ENCODE results near the gene ADAMTS7. TPM values are rescaled to one million over a fixed set of nuclear protein-coding genes. Genes with fewer than 3 reads are reported as not detected.
A peak's percentile ranks its signal among the peaks of the same experiment; 100 is the strongest.
"Not testable (repeated sequence)": the region's sequence is repeated elsewhere in the genome, so short reads cannot be mapped to it uniquely, and the experiment has no call there.

ADAMTS7 gene
- 0.45 TPM for polyA plus RNA-seq (2012; ENCODE audit: missing spikeins)

- DNase-seq (ENCODE audit: insufficient read length) (peak; percentile 91), FAIRE-seq (no peak)
Observed at GRCh38 chr15:78811124-78811824, at the start of gene ADAMTS7. TSS of gene ADAMTS7 (minus strand) at chr15:78811464. CDS start at chr15:78811220, 244 bp downstream.

GRCh38 chr15:78859971-78860719 is 48.9 kb upstream of the ADAMTS7 start:
- TF ChIP-seq POLR2A (IDR thresholded peaks at IDR 0.05; ENCODE audit: low read depth, low read length) (no peak), POLR2AphosphoS5 (IDR thresholded peaks at IDR 0.05; ENCODE audit: low read depth, low read length) (no peak), TAF1 (IDR thresholded peaks at IDR 0.05; ENCODE audit: borderline replicate concordance, low read depth, low read length) (no peak)
- DNase-seq (ENCODE audit: insufficient read length) (peak; percentile 59), FAIRE-seq (peak; percentile 36)

More at GRCh38 chr15:78811124-78811824, at the start of gene ADAMTS7:
- no peak for TF ChIP-seq POLR2A (IDR thresholded peaks at IDR 0.05; ENCODE audit: low read depth, low read length)
- no peak for TF ChIP-seq POLR2AphosphoS5 (IDR thresholded peaks at IDR 0.05; ENCODE audit: low read depth, low read length)
- no peak for TF ChIP-seq TAF1 (IDR thresholded peaks at IDR 0.05; ENCODE audit: borderline replicate concordance, low read depth, low read length)

- no peak for FAIRE-seq
- TF ChIP-seq POLR2A (IDR thresholded peaks at IDR 0.05; ENCODE audit: low read depth, low read length) = no peak
- TF ChIP-seq POLR2AphosphoS5 (IDR thresholded peaks at IDR 0.05; ENCODE audit: low read depth, low read length) = no peak
- no peak for TF ChIP-seq TAF1 (IDR thresholded peaks at IDR 0.05; ENCODE audit: borderline replicate concordance, low read depth, low read length)
- DNase-seq (ENCODE audit: insufficient read length) = no peak
Observed at GRCh38 chr15:78855746-78856145, 44.5 kb upstream of the ADAMTS7 start.

GRCh38 chr15:78854833-78855372 is 43.6 kb upstream of the ADAMTS7 start:
- TF ChIP-seq TAF1 (IDR thresholded peaks at IDR 0.05; ENCODE audit: borderline replicate concordance, low read depth, low read length) = no peak
- no peak for TF ChIP-seq POLR2AphosphoS5 (IDR thresholded peaks at IDR 0.05; ENCODE audit: low read depth, low read length)
- no peak for TF ChIP-seq POLR2A (IDR thresholded peaks at IDR 0.05; ENCODE audit: low read depth, low read length)
- FAIRE-seq (no peak), DNase-seq (ENCODE audit: insufficient read length) (no peak)

- FAIRE-seq (no peak), DNase-seq (ENCODE audit: insufficient read length) (no peak)
- TF ChIP-seq TAF1 (IDR thresholded peaks at IDR 0.05; ENCODE audit: borderline replicate concordance, low read depth, low read length) (no peak), POLR2A (IDR thresholded peaks at IDR 0.05; ENCODE audit: low read depth, low read length) (no peak), POLR2AphosphoS5 (IDR thresholded peaks at IDR 0.05; ENCODE audit: low read depth, low read length) (no peak)
Observed at GRCh38 chr15:78853500-78853899, 42.2 kb upstream of the ADAMTS7 start.

GRCh38 chr15:78850941-78851755 is 39.9 kb upstream of the ADAMTS7 start:
- no peak for DNase-seq (ENCODE audit: insufficient read length)
- TF ChIP-seq POLR2A (IDR thresholded peaks at IDR 0.05; ENCODE audit: low read depth, low read length) = no peak
- no peak for TF ChIP-seq TAF1 (IDR thresholded peaks at IDR 0.05; ENCODE audit: borderline replicate concordance, low read depth, low read length)
- FAIRE-seq = no peak

GRCh38 chr15:78850352-78850751 is 39.1 kb upstream of the ADAMTS7 start:
- FAIRE-seq (no peak), DNase-seq (ENCODE audit: insufficient read length) (no peak)
- TF ChIP-seq POLR2AphosphoS5 (IDR thresholded peaks at IDR 0.05; ENCODE audit: low read depth, low read length) (no peak), POLR2A (IDR thresholded peaks at IDR 0.05; ENCODE audit: low read depth, low read length) (no peak), TAF1 (IDR thresholded peaks at IDR 0.05; ENCODE audit: borderline replicate concordance, low read depth, low read length) (no peak)

- not testable (repeated sequence) for FAIRE-seq
Observed at GRCh38 chr15:78847387-78847906, 36.2 kb upstream of the ADAMTS7 start.

GRCh38 chr15:78846906-78847305 is 35.6 kb upstream of the ADAMTS7 start:
- FAIRE-seq = not testable (repeated sequence)

More at GRCh38 chr15:78847387-78847906, 36.2 kb upstream of the ADAMTS7 start:
- not testable (repeated sequence) for DNase-seq (ENCODE audit: insufficient read length)

GRCh38 chr15:78842519-78842918 is 31.3 kb upstream of the ADAMTS7 start:
- no peak for DNase-seq (ENCODE audit: insufficient read length)
- peak; percentile 36 for FAIRE-seq
- no peak for TF ChIP-seq TAF1 (IDR thresholded peaks at IDR 0.05; ENCODE audit: borderline replicate concordance, low read depth, low read length)
- no peak for TF ChIP-seq POLR2A (IDR thresholded peaks at IDR 0.05; ENCODE audit: low read depth, low read length)
- TF ChIP-seq POLR2AphosphoS5 (IDR thresholded peaks at IDR 0.05; ENCODE audit: low read depth, low read length) = no peak

More at GRCh38 chr15:78846906-78847305, 35.6 kb upstream of the ADAMTS7 start:
- DNase-seq (ENCODE audit: insufficient read length) = not testable (repeated sequence)

- FAIRE-seq (no peak), DNase-seq (ENCODE audit: insufficient read length) (no peak)
Observed at GRCh38 chr15:78841891-78842290, 30.6 kb upstream of the ADAMTS7 start.

More at GRCh38 chr15:78841891-78842290, 30.6 kb upstream of the ADAMTS7 start:
- TF ChIP-seq TAF1 (IDR thresholded peaks at IDR 0.05; ENCODE audit: borderline replicate concordance, low read depth, low read length) (no peak), POLR2A (IDR thresholded peaks at IDR 0.05; ENCODE audit: low read depth, low read length) (no peak)
